IPS-20b (cell line): Measurements from ENCODE around the gene CLIC5.
"Not testable (repeated sequence)": the region's sequence is repeated elsewhere in the genome, so short reads cannot be mapped to it uniquely, and the experiment has no call there.

Experiments
- H3K27ac ChIP-seq: one replicate; pipeline ENCODE4 v1.5.1; 2013; ENCODE audit warnings: low read length
- H3K27me3 ChIP-seq: 2 replicates; pipeline ENCODE4 v1.6.1; 2013; ENCODE audit warnings: mild to moderate bottlenecking, low read length, inconsistent platforms; ENCODE audit not compliant: insufficient read depth
- H3K36me3 ChIP-seq: 2 replicates; pipeline ENCODE4 v1.6.1; 2013; ENCODE audit warnings: low read depth, mild to moderate bottlenecking, inconsistent platforms, low read length, moderate library complexity; ENCODE audit not compliant: insufficient read depth
- H3K4me1 ChIP-seq: 2 replicates; pipeline ENCODE4 v1.6.1; 2013; ENCODE audit warnings: mild to moderate bottlenecking, control low read depth, inconsistent platforms, low read length, moderate library complexity; ENCODE audit not compliant: insufficient read depth
- H3K4me3 ChIP-seq: 2 replicates; pipeline ENCODE4 v1.5.1; 2013; ENCODE audit warnings: mild to moderate bottlenecking, low read length, inconsistent platforms
- H3K9ac ChIP-seq: 2 replicates; pipeline ENCODE4 v1.6.1; 2013; ENCODE audit warnings: low read depth, mild to moderate bottlenecking, inconsistent platforms, low read length, moderate library complexity
- H3K9me3 ChIP-seq: 2 replicates; pipeline ENCODE4 v1.6.1; 2013; ENCODE audit warnings: mild to moderate bottlenecking, low read depth, low read length, inconsistent platforms; ENCODE audit not compliant: insufficient read depth

CLIC5 gene

DNA sequence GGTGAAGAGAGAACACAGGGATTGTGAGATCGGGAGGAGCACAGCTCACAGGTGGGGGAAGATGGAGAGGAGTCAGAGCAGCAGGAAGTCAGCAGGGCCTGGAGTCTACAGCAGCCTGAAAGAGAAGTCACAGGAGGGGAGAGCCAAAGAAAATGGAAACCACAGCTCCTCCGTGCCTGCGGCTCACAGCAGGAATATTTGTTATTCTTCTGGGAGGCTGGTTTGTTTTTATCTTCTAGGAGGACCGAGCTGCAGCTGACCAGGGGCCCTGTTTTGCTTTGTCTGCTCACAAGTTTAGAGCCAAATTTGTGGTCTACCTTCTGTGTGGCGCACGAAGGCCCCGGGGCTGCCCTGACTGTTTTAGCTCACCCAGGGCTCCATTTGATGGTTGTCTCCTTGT is 81.8 kb downstream of the CLIC5 start:
- H3K9ac ChIP-seq, result no peak overlapping the region
- no peak overlapping the region for H3K4me3 ChIP-seq
- H3K4me1 ChIP-seq, result peaks cover 8% of the 10 kb centered on the region; the same call in 1 of the 2 replicates
- no peaks in the 10 kb centered on the region for H3K36me3 ChIP-seq
- H3K9me3 ChIP-seq, result no peaks in the 10 kb centered on the region
- no peak overlapping the region for H3K27ac ChIP-seq
- peaks cover 22% of the 10 kb centered on the region for H3K27me3 ChIP-seq

DNA sequence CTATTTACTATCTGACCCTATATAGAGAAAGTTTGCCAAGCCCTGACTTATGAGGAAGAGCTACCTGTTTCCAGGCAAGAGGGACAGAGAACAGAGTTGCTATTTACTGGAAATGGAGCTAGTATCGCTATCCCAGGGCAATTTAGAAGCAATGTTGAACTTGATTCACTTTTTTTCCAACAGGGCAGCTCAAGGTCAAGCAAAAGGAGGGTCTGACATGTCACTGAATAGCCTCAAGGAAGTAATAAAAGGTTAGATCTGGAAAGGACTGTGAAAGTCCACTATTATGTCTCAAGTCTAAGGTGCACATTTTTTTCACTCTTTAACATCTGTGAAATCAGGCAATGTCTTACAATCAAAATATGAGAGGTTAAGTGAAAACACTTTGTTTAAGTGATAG is 84.4 kb downstream of the CLIC5 start:
- Histone ChIP-seq H3K4me3 (no peak overlapping the region), H3K9ac (no peak overlapping the region), H3K27ac (no peak overlapping the region), H3K4me1 (peaks cover 30% of the 10 kb centered on the region), H3K9me3 (no peaks in the 10 kb centered on the region), H3K27me3 (peaks cover 30% of the 10 kb centered on the region), H3K36me3 (no peaks in the 10 kb centered on the region)

GRCh38 chr6:45930420-45931040 is 85.1 kb downstream of the CLIC5 start:
- H3K27me3 ChIP-seq, result peaks cover 29% of the 10 kb centered on the region
- H3K27ac ChIP-seq, result no peak overlapping the region
- no peaks in the 10 kb centered on the region for H3K36me3 ChIP-seq
- peaks cover 30% of the 10 kb centered on the region for H3K4me1 ChIP-seq
- H3K9me3 ChIP-seq, result no peaks in the 10 kb centered on the region
- no peak overlapping the region for H3K4me3 ChIP-seq
- H3K9ac ChIP-seq, result no peak overlapping the region

- H3K36me3 ChIP-seq, result no peaks in the 10 kb centered on the region
- H3K27me3 ChIP-seq, result peaks cover 23% of the 10 kb centered on the region
- H3K9me3 ChIP-seq, result no peaks in the 10 kb centered on the region
- H3K9ac ChIP-seq, result no peak overlapping the region
- no peak overlapping the region for H3K27ac ChIP-seq
- H3K4me1 ChIP-seq, result peaks cover 30% of the 10 kb centered on the region
- H3K4me3 ChIP-seq, result no peak overlapping the region
These were observed 86.0 kb downstream of the CLIC5 start for GRCh38 chr6:45929421-45930361.

DNA sequence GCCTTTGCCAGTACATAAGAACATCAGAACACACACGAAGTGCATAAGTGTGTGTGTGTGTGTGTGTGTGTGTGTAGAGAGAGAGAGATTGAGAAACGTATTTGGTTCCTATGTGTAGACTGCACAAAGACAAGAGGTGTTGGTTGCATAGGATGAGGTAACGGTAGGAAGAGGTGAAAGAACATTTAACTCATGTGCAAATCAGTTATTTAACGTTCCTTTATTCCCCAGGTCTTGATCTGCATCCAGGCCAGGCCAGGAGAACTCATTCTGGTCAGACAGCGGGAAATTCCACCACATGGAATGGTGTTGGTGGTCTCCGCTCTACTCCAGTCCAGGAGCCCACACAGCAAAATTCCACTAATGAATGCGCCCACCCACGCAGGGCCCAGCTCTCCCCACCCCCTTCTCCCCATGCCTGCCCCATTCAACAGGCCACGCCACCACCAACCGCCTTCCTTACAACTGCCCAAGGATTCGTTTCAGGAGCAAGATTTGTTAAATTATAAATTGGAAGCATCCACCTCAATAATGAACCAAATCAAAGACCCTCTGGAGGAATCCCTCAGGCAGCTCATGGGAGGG is 86.8 kb downstream of the CLIC5 start:
- Histone ChIP-seq H3K36me3 (no peaks in the 10 kb centered on the region), H3K4me3 (no peak overlapping the region), H3K27ac (no peak overlapping the region), H3K27me3 (peaks cover 23% of the 10 kb centered on the region), H3K9ac (no peak overlapping the region), H3K9me3 (no peaks in the 10 kb centered on the region), H3K4me1 (peaks cover 22% of the 10 kb centered on the region)

DNA sequence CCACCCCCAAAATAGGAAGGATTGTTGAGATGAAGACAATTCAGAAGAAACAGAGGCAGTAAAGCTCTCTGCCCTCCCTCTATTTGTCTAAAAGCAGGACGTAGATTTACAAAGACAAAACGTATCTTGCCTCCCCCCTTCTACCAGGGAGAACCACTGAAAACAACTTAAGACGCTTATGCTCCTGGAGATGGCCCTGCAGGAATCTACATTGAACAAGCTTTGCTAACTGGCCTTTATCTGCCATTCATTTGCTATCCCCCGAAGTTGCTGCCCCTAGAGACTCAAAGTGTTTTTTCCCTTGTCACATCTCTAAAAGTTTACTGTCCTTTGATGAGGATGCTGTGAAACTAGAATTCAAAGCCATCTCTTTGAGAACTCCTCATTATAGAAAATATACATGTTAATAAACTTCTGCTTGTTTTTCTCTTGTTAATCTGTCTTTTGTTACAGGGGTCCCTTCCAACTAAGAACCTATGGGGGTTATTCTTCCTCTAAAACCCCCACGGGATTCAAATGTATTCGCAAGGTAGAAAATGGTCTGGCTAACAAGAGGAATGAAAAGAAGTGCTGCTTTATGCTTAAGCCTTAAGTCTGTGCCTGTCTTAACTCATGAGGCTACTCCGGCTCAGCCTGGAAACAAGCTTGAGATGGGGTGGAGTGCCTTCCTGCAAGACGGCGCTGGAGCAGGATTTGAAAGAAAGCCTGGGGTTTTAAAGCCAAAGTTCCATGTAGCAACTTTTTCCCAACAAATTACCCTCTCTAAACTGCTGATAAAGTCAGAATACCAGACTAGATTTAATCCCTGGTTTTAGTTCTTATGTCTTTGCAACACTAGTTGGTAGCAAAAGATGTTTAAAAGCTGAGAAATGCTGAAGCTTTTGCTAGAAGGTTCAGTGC is 88.0 kb downstream of the CLIC5 start:
- Histone ChIP-seq H3K4me1 (peaks cover 22% of the 10 kb centered on the region), H3K27me3 (peaks cover 14% of the 10 kb centered on the region; the same call in 1 of the 2 replicates), H3K27ac (no peak overlapping the region), H3K9ac (no peak overlapping the region), H3K36me3 (no peaks in the 10 kb centered on the region), H3K4me3 (peak overlapping the region; percentile 2; the same call in 1 of the 2 replicates), H3K9me3 (no peaks in the 10 kb centered on the region)

DNA sequence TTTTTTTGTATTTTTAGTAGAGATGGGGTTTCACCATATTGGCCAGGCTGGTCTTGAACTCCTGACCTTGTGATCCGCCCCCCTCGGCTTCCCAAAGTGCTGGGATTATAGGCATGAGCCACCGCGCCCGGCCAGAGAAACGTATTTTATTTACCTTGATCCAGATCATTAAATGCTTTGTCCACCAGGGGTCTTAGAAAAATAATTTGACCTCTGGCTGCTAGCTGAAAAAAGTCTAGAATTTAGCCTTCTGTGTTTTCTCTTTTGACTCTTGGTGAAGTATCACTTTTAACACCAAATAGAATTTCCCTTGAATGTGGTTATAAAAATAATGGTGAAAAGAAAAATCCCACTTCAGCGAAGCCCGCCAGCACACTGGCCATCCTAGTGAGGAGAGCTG is 89.2 kb downstream of the CLIC5 start:
- H3K9ac ChIP-seq, H3K27ac ChIP-seq, H3K36me3 ChIP-seq, H3K9me3 ChIP-seq, H3K4me3 ChIP-seq: not testable (repeated sequence)
- H3K27me3 ChIP-seq, result peaks cover 15% of the 10 kb centered on the region; the same call in 1 of the 2 replicates
- H3K4me1 ChIP-seq, result peaks cover 22% of the 10 kb centered on the region

- no peak overlapping the region for H3K27ac ChIP-seq
- no peak overlapping the region for H3K9ac ChIP-seq
- no peaks in the 10 kb centered on the region for H3K36me3 ChIP-seq
- peaks cover 15% of the 10 kb centered on the region; the same call in 1 of the 2 replicates for H3K27me3 ChIP-seq
- no peak overlapping the region for H3K4me3 ChIP-seq
- peaks cover 22% of the 10 kb centered on the region for H3K4me1 ChIP-seq
- no peaks in the 10 kb centered on the region for H3K9me3 ChIP-seq
These were observed 90.8 kb downstream of the CLIC5 start for GRCh38 chr6:45924763-45925342.

- Histone ChIP-seq H3K9ac (no peak overlapping the region), H3K4me1 (peaks cover 23% of the 10 kb centered on the region), H3K36me3 (no peaks in the 10 kb centered on the region), H3K9me3 (no peaks in the 10 kb centered on the region), H3K4me3 (no peak overlapping the region), H3K27ac (no peak overlapping the region), H3K27me3 (peaks cover 15% of the 10 kb centered on the region; the same call in 1 of the 2 replicates)
These were observed 91.7 kb downstream of the CLIC5 start for GRCh38 chr6:45923831-45924391.

GRCh38 chr6:45922728-45923351 is 92.8 kb downstream of the CLIC5 start:
- Histone ChIP-seq H3K9me3 (no peaks in the 10 kb centered on the region), H3K27ac (no peak overlapping the region), H3K4me3 (no peak overlapping the region), H3K27me3 (peaks cover 6% of the 10 kb centered on the region; the same call in 1 of the 2 replicates), H3K4me1 (peaks cover 19% of the 10 kb centered on the region), H3K9ac (no peak overlapping the region), H3K36me3 (no peaks in the 10 kb centered on the region)
